HEK293 (cell line): ENCODE results near the gene TMEM222.

Experiments used
- MYNN ChIP-seq: fragments of 450-650 bp; formaldehyde crosslinking; IDR thresholded peaks from 2 replicates; pipeline ENCODE4 v1.5.1; 2016; ENCODE audit warnings: missing biosample characterization, missing genetic modification characterization, borderline replicate concordance
- TF ChIP-seq, protein P1 (sequence below): fragments of 450-650 bp; formaldehyde crosslinking; IDR thresholded peaks from 2 replicates; pipeline ENCODE4 v1.5.1; 2016; ENCODE audit warnings: missing biosample characterization, missing genetic modification characterization, low read depth
- TF ChIP-seq, protein P2 (sequence below): fragments of 450-650 bp; formaldehyde crosslinking; IDR thresholded peaks from 2 replicates; pipeline ENCODE4 v1.5.1; 2016; ENCODE audit warnings: missing biosample characterization, missing genetic modification characterization
- TF ChIP-seq, protein P3 (sequence below): IDR thresholded peaks from 2 replicates; pipeline ENCODE4 v1.6.1; 2011; ENCODE audit warnings: mild to moderate bottlenecking, low read depth, low read length, borderline replicate concordance
- TF ChIP-seq, protein P4 (sequence below): fragments of 450-650 bp; formaldehyde crosslinking; IDR thresholded peaks from 2 replicates; pipeline ENCODE4 v1.5.1; 2016; ENCODE audit warnings: missing biosample characterization, missing genetic modification characterization

DNA sequence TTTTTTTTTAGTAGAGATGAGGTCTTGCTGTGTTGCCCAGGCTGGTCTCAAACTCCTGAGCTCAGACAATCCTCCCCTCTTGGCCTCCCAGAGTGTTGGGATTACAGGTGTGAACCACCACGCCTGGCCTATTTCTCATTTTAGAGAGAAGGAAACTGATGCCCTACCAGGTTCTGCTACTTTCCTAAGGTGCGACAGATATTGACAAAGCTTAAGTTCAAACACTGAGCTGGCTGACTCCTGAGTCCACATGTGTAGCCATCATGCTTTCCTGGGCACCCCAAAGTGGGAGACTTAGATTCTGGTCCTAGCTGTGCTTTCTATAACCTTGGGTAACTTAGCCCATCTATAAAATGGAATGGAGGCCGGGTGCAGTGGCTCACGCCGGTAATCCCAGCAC is 5.1 kb upstream of the TMEM222 start:
- no peak for TF ChIP-seq MYNN
- TF ChIP-seq, protein P1, sequence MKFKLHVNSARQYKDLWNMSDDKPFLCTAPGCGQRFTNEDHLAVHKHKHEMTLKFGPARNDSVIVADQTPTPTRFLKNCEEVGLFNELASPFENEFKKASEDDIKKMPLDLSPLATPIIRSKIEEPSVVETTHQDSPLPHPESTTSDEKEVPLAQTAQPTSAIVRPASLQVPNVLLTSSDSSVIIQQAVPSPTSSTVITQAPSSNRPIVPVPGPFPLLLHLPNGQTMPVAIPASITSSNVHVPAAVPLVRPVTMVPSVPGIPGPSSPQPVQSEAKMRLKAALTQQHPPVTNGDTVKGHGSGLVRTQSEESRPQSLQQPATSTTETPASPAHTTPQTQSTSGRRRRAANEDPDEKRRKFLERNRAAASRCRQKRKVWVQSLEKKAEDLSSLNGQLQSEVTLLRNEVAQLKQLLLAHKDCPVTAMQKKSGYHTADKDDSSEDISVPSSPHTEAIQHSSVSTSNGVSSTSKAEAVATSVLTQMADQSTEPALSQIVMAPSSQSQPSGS (tag by site-specific recombination), result no peak
- TF ChIP-seq, protein P2, sequence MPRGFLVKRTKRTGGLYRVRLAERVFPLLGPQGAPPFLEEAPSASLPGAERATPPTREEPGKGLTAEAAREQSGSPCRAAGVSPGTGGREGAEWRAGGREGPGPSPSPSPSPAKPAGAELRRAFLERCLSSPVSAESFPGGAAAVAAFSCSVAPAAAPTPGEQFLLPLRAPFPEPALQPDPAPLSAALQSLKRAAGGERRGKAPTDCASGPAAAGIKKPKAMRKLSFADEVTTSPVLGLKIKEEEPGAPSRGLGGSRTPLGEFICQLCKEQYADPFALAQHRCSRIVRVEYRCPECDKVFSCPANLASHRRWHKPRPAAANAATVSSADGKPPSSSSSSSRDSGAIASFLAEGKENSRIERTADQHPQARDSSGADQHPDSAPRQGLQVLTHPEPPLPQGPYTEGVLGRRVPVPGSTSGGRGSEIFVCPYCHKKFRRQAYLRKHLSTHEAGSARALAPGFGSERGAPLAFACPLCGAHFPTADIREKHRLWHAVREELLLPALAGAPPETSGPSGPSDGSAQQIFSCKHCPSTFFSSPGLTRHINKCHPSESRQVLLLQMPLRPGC (tag by site-specific recombination), result no peak
- TF ChIP-seq, protein P3, sequence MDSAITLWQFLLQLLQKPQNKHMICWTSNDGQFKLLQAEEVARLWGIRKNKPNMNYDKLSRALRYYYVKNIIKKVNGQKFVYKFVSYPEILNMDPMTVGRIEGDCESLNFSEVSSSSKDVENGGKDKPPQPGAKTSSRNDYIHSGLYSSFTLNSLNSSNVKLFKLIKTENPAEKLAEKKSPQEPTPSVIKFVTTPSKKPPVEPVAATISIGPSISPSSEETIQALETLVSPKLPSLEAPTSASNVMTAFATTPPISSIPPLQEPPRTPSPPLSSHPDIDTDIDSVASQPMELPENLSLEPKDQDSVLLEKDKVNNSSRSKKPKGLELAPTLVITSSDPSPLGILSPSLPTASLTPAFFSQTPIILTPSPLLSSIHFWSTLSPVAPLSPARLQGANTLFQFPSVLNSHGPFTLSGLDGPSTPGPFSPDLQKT, result no peak
- TF ChIP-seq, protein P4, sequence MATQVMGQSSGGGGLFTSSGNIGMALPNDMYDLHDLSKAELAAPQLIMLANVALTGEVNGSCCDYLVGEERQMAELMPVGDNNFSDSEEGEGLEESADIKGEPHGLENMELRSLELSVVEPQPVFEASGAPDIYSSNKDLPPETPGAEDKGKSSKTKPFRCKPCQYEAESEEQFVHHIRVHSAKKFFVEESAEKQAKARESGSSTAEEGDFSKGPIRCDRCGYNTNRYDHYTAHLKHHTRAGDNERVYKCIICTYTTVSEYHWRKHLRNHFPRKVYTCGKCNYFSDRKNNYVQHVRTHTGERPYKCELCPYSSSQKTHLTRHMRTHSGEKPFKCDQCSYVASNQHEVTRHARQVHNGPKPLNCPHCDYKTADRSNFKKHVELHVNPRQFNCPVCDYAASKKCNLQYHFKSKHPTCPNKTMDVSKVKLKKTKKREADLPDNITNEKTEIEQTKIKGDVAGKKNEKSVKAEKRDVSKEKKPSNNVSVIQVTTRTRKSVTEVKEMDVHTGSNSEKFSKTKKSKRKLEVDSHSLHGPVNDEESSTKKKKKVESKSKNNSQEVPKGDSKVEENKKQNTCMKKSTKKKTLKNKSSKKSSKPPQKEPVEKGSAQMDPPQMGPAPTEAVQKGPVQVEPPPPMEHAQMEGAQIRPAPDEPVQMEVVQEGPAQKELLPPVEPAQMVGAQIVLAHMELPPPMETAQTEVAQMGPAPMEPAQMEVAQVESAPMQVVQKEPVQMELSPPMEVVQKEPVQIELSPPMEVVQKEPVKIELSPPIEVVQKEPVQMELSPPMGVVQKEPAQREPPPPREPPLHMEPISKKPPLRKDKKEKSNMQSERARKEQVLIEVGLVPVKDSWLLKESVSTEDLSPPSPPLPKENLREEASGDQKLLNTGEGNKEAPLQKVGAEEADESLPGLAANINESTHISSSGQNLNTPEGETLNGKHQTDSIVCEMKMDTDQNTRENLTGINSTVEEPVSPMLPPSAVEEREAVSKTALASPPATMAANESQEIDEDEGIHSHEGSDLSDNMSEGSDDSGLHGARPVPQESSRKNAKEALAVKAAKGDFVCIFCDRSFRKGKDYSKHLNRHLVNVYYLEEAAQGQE (tag by site-specific recombination), result no peak
